ENCODE results near the gene ADGRD1. TPM values are rescaled to one million over a fixed set of nuclear protein-coding genes. Genes with fewer than 3 reads are reported as not detected.

Gene ADGRD1
- polyA plus RNA-seq, 3 donors, result 4.7 to 17.9 (median 4.9) TPM

DNA sequence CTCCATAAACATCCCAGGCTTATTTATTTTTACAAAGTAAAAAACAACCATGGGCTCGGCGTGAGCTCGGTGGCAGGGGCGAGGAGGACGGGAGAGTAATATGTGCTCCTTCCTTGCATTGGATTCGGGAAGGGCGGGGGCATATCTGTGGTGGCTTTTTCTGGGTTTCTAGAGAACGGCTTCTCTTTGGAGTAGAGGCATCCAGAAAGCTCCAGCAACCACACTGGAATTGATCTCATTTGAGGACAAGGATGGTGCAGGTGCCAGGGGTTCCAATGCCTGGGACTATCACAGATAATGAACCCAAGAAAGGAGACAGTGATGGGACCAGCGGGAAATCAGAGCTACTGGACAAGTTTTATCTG lies 18.9 kb downstream of the ADGRD1 start:
- WGBS (ENCODE audit: insufficient coverage), result 88% methylated on average over 1 of the region's 9 CpGs
- H3K4me3 Mint-ChIP-seq, result no peak overlapping the region
- Histone ChIP-seq H3K9ac (ENCODE audit: insufficient read depth, low read length, poor library complexity, severe bottlenecking) (no peak overlapping the region), H3K9me3 (replicated peaks in 1 of 2; ENCODE audit: control insufficient read depth in 1 of 2, insufficient read depth in 1 of 2, low read length in 2 of 2) (no peaks in the 10 kb centered on the region), H3K4me1 (ENCODE audit: control insufficient read depth in 1 of 2, insufficient read depth in 2 of 2, low read length in 2 of 2) (peaks cover 14 to 17% of the 10 kb centered on the region in 2 donors), H3K27ac (ENCODE audit: low read depth in 1 of 2, low read length in 2 of 2) (no peak overlapping the region), H3K27me3 (ENCODE audit: control insufficient read depth in 2 of 2, insufficient read depth in 2 of 2, low read length in 2 of 2) (no peaks in the 10 kb centered on the region), H3K4me3 (replicated peaks in 1 of 3; ENCODE audit: low read depth in 2 of 3, low read length in 3 of 3) (no peak overlapping the region), H3K4me2 (replicated peaks; ENCODE audit: extremely low read depth, low read length, poor library complexity, severe bottlenecking) (no peak overlapping the region), H2AFZ (ENCODE audit: insufficient read depth, low read depth, low read length, poor library complexity, severe bottlenecking) (no peak overlapping the region), H3K36me3 (replicated peaks in 1 of 2; ENCODE audit: control insufficient read depth in 1 of 2, insufficient read depth in 2 of 2, low read length in 2 of 2) (peaks cover 20 to 67% of the 10 kb centered on the region in 2 donors), H3K79me2 (ENCODE audit: insufficient read depth, low read length) (no peaks in the 10 kb centered on the region), H4K20me1 (ENCODE audit: insufficient read depth, low read length) (no peaks in the 10 kb centered on the region)
- intact Hi-C loops (cut with micrococcal nuclease), result no loop called here
- peak overlapping the region in 4 of 7 donors; percentile 28 to 74 (median 51) for H3K27ac Mint-ChIP-seq
- peaks cover 0 to 2% (median 0%) of the 10 kb centered on the region in 3 donors for H3K27me3 Mint-ChIP-seq (ENCODE audit: low read depth in 3 of 3)
- no peak for DNase-seq
- peaks cover 0 to 6% (median 3%) of the 10 kb centered on the region in 7 donors for H3K9me3 Mint-ChIP-seq
- TF ChIP-seq, protein P1, sequence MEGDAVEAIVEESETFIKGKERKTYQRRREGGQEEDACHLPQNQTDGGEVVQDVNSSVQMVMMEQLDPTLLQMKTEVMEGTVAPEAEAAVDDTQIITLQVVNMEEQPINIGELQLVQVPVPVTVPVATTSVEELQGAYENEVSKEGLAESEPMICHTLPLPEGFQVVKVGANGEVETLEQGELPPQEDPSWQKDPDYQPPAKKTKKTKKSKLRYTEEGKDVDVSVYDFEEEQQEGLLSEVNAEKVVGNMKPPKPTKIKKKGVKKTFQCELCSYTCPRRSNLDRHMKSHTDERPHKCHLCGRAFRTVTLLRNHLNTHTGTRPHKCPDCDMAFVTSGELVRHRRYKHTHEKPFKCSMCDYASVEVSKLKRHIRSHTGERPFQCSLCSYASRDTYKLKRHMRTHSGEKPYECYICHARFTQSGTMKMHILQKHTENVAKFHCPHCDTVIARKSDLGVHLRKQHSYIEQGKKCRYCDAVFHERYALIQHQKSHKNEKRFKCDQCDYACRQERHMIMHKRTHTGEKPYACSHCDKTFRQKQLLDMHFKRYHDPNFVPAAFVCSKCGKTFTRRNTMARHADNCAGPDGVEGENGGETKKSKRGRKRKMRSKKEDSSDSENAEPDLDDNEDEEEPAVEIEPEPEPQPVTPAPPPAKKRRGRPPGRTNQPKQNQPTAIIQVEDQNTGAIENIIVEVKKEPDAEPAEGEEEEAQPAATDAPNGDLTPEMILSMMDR (IDR thresholded peaks at IDR 0.05), result no peak
- peaks cover 28% of the 10 kb centered on the region for H3K4me1 Mint-ChIP-seq
- peaks cover 77 to 80% of the 10 kb centered on the region in 2 donors for H3K36me3 Mint-ChIP-seq

GRCh38 chr12:130973109-130973508 lies 19.4 kb downstream of the ADGRD1 start:
- Mint-ChIP-seq H3K4me1 (peaks cover 31% of the 10 kb centered on the region), H3K4me3 (peak overlapping the region in 1 of 2 donors; percentile 48), H3K27ac (peak overlapping the region in 5 of 7 donors; percentile 10 to 80 (median 40)), H3K9me3 (peaks cover 0 to 6% (median 3%) of the 10 kb centered on the region in 7 donors), H3K27me3 (ENCODE audit: low read depth in 3 of 3) (peaks cover 0 to 2% (median 0%) of the 10 kb centered on the region in 3 donors), H3K36me3 (peaks cover 74 to 75% of the 10 kb centered on the region in 2 donors)
- H3K4me1 ChIP-seq (ENCODE audit: control insufficient read depth in 1 of 2, insufficient read depth in 2 of 2, low read length in 2 of 2), result peaks cover 14 to 17% of the 10 kb centered on the region in 2 donors
- no peaks in the 10 kb centered on the region for H3K9me3 ChIP-seq (replicated peaks in 1 of 2; ENCODE audit: control insufficient read depth in 1 of 2, insufficient read depth in 1 of 2, low read length in 2 of 2)
- H3K9ac ChIP-seq (ENCODE audit: insufficient read depth, low read length, poor library complexity, severe bottlenecking), result no peak overlapping the region
- no peaks in the 10 kb centered on the region for H3K27me3 ChIP-seq (ENCODE audit: control insufficient read depth in 2 of 2, insufficient read depth in 2 of 2, low read length in 2 of 2)
- no peaks in the 10 kb centered on the region for H3K79me2 ChIP-seq (ENCODE audit: insufficient read depth, low read length)
- intact Hi-C loops (cut with micrococcal nuclease), result no loop called here
- WGBS (ENCODE audit: insufficient coverage), result 29% methylated on average over 9 of the region's 11 CpGs
- TF ChIP-seq, protein P1 (IDR thresholded peaks at IDR 0.05), result no peak
- peak overlapping the region in 1 of 2 donors; percentile 54 for H3K27ac ChIP-seq (ENCODE audit: low read depth in 1 of 2, low read length in 2 of 2)
- peaks cover 20 to 62% of the 10 kb centered on the region in 2 donors for H3K36me3 ChIP-seq (replicated peaks in 1 of 2; ENCODE audit: control insufficient read depth in 1 of 2, insufficient read depth in 2 of 2, low read length in 2 of 2)
- no peak overlapping the region for H2AFZ ChIP-seq (ENCODE audit: insufficient read depth, low read depth, low read length, poor library complexity, severe bottlenecking)
- no peaks in the 10 kb centered on the region for H4K20me1 ChIP-seq (ENCODE audit: insufficient read depth, low read length)
- peak overlapping the region in 1 of 3 experiments; percentile 7 for H3K4me3 ChIP-seq (replicated peaks in 1 of 3; ENCODE audit: low read depth in 2 of 3, low read length in 3 of 3)
- H3K4me2 ChIP-seq (replicated peaks; ENCODE audit: extremely low read depth, low read length, poor library complexity, severe bottlenecking), result no peak overlapping the region
- peak in 2 of 3 donors; percentile 22 to 24 for DNase-seq
